ENCODE measurements around the gene CENPM. TPM values are rescaled to one million over a fixed set of nuclear protein-coding genes. Genes with fewer than 3 reads are reported as not detected.

Gene CENPM
- total and polyA plus RNA-seq, 4 donors = 0.17 to 26.3 (median 2.3) TPM

DNA sequence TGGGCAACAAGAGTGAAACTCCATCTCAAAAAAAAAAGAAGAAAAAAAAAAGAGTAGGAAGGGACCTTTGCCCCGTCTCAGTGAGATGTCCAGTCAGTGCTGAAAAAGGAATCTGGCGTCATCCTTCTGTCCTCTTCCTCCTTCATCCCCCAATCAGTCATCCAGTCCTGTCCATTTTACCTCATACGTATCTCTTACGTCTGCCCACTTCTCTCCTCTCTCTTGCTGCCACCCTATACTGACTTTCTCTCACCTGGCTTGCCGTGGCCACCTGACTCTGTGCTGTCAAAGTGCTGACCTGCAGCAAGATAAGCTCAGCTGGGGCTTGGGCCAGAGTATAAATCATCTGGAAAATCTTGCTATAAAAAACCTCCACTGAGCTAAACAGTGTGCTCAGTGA, 35.9 kb upstream of the CENPM start:
- Histone ChIP-seq H3K4me3 (ENCODE audit: low read depth in 1 of 3, low read length in 3 of 3) (no peak overlapping the region), H3K27ac (ENCODE audit: low read depth in 1 of 2, low read length in 2 of 2) (no peak overlapping the region), H3K4me1 (ENCODE audit: control insufficient read depth in 4 of 4, insufficient read depth in 4 of 4, low read length in 3 of 4) (no peaks in the 10 kb centered on the region), H3K27me3 (ENCODE audit: control insufficient read depth in 4 of 4, insufficient read depth in 4 of 4, low read length in 3 of 4) (no peaks in the 10 kb centered on the region), H3K9ac (ENCODE audit: low read depth in 1 of 2, low read length in 2 of 2) (no peak overlapping the region), H3K9me3 (ENCODE audit: control insufficient read depth in 4 of 4, low read length in 3 of 4) (no peaks in the 10 kb centered on the region), H3K36me3 (ENCODE audit: control insufficient read depth in 4 of 4, insufficient read depth in 3 of 4, low read depth in 1 of 4, low read length in 3 of 4) (no peaks in the 10 kb centered on the region)
- TF ChIP-seq, protein P1, sequence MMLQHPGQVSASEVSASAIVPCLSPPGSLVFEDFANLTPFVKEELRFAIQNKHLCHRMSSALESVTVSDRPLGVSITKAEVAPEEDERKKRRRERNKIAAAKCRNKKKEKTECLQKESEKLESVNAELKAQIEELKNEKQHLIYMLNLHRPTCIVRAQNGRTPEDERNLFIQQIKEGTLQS (IDR thresholded peaks at IDR 0.05) = no peak
- no peak for TF ChIP-seq TAF1 (conservative IDR thresholded peaks at IDR 0.05)
- TF ChIP-seq NR2F2 (IDR thresholded peaks at IDR 0.05) = no peak
- TF ChIP-seq YY1 (IDR thresholded peaks at IDR 0.05) = no peak
- TF ChIP-seq JUND (IDR thresholded peaks at IDR 0.05) = no peak
- TF ChIP-seq FOXA1 (IDR thresholded peaks at IDR 0.05) = no peak
- no peak for TF ChIP-seq GABPA (IDR thresholded peaks at IDR 0.05 in 1 of 2, conservative IDR thresholded peaks at IDR 0.05 in 1 of 2)
- TF ChIP-seq SP1 (IDR thresholded peaks at IDR 0.05) = no peak
- TF ChIP-seq, protein P2, sequence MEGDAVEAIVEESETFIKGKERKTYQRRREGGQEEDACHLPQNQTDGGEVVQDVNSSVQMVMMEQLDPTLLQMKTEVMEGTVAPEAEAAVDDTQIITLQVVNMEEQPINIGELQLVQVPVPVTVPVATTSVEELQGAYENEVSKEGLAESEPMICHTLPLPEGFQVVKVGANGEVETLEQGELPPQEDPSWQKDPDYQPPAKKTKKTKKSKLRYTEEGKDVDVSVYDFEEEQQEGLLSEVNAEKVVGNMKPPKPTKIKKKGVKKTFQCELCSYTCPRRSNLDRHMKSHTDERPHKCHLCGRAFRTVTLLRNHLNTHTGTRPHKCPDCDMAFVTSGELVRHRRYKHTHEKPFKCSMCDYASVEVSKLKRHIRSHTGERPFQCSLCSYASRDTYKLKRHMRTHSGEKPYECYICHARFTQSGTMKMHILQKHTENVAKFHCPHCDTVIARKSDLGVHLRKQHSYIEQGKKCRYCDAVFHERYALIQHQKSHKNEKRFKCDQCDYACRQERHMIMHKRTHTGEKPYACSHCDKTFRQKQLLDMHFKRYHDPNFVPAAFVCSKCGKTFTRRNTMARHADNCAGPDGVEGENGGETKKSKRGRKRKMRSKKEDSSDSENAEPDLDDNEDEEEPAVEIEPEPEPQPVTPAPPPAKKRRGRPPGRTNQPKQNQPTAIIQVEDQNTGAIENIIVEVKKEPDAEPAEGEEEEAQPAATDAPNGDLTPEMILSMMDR (IDR thresholded peaks at IDR 0.05; ENCODE audit: low read depth, low read length, missing input control) = no peak
- no peak for TF ChIP-seq RAD21 (IDR thresholded peaks at IDR 0.05)
- 77% methylated on average over 5 of the region's 5 CpGs for WGBS
- no peak for DNase-seq (ENCODE audit: low spot score)

DNA sequence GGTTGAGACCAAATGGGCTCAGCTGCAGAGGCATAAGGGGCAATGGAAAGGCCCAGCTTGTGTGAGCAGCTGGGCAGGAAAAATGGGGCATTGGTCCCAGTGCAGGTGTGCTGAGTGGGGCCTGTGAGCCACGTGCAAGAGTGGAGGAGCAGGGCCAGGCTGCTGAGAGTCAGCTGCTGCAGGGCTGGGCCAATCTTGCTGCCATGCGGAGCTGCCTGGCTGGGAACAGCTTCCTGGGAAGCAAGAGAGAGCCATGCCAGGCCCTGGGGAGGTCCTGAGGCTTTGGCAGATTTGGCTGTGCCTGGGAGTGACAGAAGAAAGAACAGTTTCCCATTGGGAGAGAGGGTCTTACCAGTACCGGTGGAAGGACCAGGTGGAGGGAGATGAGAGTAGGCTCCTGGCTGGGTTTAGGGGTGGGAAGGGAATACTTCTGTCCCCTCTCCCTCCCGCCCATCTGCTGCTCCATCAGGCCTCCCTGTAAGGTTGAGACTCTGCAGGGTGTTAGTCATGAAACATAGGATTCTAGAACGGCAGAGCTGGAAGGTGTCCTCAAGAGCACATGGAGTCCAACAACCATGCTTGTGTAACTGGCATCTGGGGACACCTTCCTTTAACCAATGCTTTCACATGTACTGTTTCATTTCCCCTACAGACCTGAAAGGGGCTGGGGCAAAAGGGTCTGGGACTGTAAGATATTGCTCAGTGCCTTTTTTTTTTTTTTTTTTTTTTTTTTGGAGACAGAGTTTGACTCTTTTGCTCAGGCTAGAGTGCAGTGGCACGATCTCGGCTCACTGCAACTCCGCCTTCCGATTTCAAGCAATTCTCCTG, 32.7 kb upstream of the CENPM start:
- Histone ChIP-seq H3K27me3 (ENCODE audit: control insufficient read depth in 4 of 4, insufficient read depth in 4 of 4, low read length in 3 of 4) (no peaks in the 10 kb centered on the region), H3K9ac (ENCODE audit: low read depth in 1 of 2, low read length in 2 of 2) (no peak overlapping the region)
- TF ChIP-seq NR2F2 (IDR thresholded peaks at IDR 0.05) = no peak
- TF ChIP-seq, protein P3, sequence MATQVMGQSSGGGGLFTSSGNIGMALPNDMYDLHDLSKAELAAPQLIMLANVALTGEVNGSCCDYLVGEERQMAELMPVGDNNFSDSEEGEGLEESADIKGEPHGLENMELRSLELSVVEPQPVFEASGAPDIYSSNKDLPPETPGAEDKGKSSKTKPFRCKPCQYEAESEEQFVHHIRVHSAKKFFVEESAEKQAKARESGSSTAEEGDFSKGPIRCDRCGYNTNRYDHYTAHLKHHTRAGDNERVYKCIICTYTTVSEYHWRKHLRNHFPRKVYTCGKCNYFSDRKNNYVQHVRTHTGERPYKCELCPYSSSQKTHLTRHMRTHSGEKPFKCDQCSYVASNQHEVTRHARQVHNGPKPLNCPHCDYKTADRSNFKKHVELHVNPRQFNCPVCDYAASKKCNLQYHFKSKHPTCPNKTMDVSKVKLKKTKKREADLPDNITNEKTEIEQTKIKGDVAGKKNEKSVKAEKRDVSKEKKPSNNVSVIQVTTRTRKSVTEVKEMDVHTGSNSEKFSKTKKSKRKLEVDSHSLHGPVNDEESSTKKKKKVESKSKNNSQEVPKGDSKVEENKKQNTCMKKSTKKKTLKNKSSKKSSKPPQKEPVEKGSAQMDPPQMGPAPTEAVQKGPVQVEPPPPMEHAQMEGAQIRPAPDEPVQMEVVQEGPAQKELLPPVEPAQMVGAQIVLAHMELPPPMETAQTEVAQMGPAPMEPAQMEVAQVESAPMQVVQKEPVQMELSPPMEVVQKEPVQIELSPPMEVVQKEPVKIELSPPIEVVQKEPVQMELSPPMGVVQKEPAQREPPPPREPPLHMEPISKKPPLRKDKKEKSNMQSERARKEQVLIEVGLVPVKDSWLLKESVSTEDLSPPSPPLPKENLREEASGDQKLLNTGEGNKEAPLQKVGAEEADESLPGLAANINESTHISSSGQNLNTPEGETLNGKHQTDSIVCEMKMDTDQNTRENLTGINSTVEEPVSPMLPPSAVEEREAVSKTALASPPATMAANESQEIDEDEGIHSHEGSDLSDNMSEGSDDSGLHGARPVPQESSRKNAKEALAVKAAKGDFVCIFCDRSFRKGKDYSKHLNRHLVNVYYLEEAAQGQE (IDR thresholded peaks at IDR 0.05) = no peak

DNA sequence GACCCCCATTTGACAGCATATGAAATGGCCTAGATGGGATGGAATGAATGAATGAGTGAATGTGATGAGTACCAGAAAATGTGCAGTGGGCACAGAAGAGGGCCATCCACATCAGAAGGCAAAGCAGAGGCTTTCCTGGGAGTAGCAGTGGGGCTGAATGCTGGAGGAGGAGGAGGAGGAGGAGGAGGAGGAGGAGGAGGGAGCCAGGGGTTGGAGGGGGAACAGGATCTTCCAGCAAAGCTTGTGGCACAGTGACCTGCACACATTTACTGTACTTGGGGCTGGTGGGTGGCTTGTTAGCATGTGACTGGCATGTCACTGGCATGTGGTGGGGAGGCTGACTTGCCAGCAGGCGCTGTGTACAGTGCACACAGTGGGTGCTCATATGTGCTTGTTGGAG, 31.8 kb upstream of the CENPM start:
- Histone ChIP-seq H3K27me3 (ENCODE audit: control insufficient read depth in 4 of 4, insufficient read depth in 4 of 4, low read length in 3 of 4) (no peaks in the 10 kb centered on the region), H3K9ac (ENCODE audit: low read depth in 1 of 2, low read length in 2 of 2) (no peak overlapping the region), H3K4me1 (ENCODE audit: control insufficient read depth in 4 of 4, insufficient read depth in 4 of 4, low read length in 3 of 4) (peaks cover 5 to 6% (median 6%) of the 10 kb centered on the region in 4 donors), H3K9me3 (ENCODE audit: control insufficient read depth in 4 of 4, low read length in 3 of 4) (no peaks in the 10 kb centered on the region), H3K4me3 (ENCODE audit: low read depth in 1 of 3, low read length in 3 of 3) (no peak overlapping the region), H3K36me3 (ENCODE audit: control insufficient read depth in 4 of 4, insufficient read depth in 3 of 4, low read depth in 1 of 4, low read length in 3 of 4) (no peaks in the 10 kb centered on the region), H3K27ac (ENCODE audit: low read depth in 1 of 2, low read length in 2 of 2) (no peak overlapping the region)
- DNase-seq (ENCODE audit: low spot score) = no peak
- 98% methylated on average over 1 of the region's 1 CpG for WGBS
- TF ChIP-seq NR2F2 (IDR thresholded peaks at IDR 0.05) (no peak), YY1 (IDR thresholded peaks at IDR 0.05) (no peak)

More for the DNA sequence above, 32.7 kb upstream of the CENPM start:
- Histone ChIP-seq H3K36me3 (ENCODE audit: control insufficient read depth in 4 of 4, insufficient read depth in 3 of 4, low read depth in 1 of 4, low read length in 3 of 4) (no peaks in the 10 kb centered on the region), H3K4me3 (ENCODE audit: low read depth in 1 of 3, low read length in 3 of 3) (no peak overlapping the region), H3K9me3 (ENCODE audit: control insufficient read depth in 4 of 4, low read length in 3 of 4) (no peaks in the 10 kb centered on the region), H3K27ac (ENCODE audit: low read depth in 1 of 2, low read length in 2 of 2) (no peak overlapping the region), H3K4me1 (ENCODE audit: control insufficient read depth in 4 of 4, insufficient read depth in 4 of 4, low read length in 3 of 4) (peaks cover 5 to 6% (median 6%) of the 10 kb centered on the region in 4 donors)
- no peak for DNase-seq (ENCODE audit: low spot score)
- WGBS = 89% methylated on average over 9 of the region's 9 CpGs
